Activated CD8-positive, alpha-beta memory T cell treated with anti-CD3 and anti-CD28 coated beads for 1 hour (primary cell): ENCODE results near the gene PTPRN.
A peak's percentile ranks its signal among the peaks of the same experiment; 100 is the strongest.
"Not testable (repeated sequence)": the region's sequence is repeated elsewhere in the genome, so short reads cannot be mapped to it uniquely, and the experiment has no call there.

ENCODE experiments used
- DNase-seq, 2 donors: peaks; one replicate each; pipeline ENCODE4 v3.0.0-alpha.2; 2020; ENCODE audit warnings: low read depth in 1 of 2; ENCODE audit errors: extremely low read depth in 1 of 2

The PTPRN gene

DNA sequence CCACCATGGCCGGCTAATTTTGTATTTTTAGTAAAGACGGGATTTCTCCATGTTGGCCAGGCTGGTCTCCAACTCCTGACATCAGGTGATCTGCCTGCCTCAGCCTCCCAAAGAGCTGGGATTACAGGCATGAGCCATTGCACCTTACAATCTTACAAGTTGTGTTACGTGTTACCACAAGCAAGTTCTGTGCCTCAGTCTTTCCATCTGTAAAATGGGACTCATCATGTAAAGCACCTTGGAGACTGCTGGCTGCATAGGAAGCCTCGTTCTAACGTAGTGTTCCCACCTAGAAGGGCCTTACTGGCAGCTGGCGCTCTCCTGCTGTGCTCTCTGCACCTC lies 20.0 kb downstream of the PTPRN start:
- no peak for DNase-seq

DNA sequence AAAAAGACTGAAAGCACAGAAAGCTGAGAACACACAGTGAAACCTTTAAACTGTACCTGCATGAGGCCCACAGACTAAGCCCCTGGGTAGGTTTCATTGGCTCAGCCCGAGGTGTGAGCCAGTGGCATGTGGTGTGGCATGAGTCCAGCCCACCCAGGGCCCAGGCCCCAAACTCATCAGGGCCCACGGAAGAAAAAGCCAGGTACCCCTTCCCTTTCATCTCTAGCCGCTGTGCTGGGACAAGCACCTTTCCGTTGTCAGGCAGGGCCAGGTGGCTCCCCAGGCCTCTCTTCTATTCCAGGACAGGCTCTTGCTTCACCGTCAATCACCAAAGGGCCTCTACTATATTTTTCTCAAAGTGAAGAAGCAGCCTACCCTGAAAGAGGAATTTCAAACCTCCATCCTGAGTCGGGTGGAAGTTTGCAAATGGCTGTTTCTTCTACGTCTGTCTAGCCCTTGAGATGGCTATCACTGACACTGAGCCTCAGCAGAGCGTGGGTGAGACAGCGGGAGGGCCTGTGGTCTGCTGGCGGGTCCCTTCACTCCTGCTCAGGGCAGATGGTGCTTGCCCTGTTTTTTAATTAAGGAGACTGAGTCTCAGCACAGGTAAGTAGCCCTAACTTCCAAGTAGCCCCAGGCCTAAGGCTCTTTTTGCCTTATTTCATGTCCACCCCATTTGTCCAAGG lies 21.5 kb downstream of the PTPRN start:
- no peak for DNase-seq

DNA sequence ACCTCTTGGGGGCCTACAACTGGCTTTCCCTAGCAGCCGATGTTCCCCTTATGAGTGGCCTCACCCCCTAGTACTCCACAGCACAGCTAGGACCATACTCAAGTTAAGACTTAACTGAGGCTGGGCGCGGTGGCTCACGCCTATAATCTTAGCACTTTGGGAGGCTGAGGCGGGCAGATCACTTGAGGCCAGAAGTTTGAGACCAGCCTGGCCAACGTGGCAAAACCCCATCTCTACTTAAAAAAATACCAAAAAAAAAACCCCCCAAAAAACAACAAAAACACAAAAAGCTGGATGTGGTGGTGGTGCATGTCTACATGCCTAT lies 22.1 kb downstream of the PTPRN start:
- DNase-seq = not testable (repeated sequence)

DNA sequence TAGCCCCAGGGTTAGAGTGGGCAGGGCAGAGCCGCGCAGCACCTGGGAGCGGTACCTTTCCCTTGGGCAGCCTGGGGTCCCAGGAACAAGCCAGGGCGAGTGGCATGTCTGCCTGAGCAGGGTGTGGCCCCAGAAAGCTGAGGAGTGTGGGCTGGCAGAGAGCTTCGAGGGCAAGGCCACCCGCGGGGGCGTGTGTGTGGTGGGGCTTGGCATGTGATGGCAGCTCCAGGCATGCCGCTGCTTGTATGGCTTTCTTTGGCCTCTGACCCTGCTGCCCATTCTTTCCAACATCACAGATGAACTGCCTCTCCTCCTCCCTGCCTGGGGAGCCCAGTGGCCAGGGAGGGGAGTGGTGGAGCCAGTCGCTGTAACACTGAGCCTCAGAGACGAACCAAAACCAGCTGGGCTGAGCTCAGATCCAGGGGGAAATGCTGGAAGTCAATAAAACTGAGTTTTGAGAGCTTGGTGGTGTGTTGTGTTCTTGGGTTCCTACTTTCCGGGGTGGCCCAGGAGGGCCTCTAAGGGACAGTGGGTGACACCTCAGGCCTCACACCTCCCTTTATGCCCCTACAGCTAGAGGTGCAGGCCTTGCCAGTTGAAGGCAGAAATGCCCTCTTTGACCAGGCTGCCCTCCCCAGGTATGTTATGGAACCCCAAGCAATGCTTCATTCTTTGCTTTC lies 22.6 kb downstream of the PTPRN start:
- no peak for DNase-seq

DNA sequence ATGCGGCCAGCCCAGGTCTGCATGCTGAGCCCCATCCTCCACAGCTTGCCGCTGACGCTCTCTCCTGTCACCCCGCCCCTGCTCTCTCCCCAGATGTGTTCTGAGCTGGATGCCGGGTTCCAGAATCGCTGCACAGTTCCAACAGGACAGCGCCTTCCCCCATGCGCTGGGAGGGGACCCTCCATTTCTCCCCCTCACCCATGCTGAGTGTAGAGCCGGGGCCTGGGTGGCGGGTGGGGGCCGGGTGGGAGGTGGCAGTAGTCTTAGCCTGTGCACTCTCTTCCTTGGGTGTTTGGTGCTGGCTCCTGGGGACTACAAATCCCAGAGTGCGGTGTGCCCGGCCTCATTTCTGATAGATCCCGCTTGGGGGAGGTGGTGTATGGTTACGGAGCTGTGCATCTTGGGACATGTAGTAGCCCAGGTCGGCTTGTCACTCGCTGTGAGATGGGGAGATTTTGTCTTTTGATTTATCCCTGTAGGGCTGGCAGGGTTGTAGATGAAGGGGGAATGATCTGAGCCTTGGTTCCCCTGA lies 23.2 kb downstream of the PTPRN start:
- no peak for DNase-seq

DNA sequence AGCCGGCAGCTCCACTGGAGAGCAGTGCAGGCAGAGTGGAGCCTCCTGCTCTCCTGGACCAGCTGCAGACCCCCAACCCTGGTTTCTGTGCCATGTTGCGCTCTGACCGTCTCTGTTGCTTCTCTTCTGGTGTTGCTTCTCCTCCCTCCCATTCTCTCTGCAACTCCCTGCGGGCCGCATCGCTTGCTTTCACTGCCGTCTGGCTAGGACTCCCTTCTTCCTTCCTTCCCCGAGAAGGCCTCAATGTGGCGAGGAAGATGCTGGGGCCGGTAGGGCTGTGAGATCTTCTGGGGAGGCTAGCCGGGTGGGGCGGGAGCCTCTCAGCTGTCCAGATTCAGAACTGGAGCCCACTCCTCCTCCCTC lies 23.8 kb downstream of the PTPRN start:
- no peak for DNase-seq

DNA sequence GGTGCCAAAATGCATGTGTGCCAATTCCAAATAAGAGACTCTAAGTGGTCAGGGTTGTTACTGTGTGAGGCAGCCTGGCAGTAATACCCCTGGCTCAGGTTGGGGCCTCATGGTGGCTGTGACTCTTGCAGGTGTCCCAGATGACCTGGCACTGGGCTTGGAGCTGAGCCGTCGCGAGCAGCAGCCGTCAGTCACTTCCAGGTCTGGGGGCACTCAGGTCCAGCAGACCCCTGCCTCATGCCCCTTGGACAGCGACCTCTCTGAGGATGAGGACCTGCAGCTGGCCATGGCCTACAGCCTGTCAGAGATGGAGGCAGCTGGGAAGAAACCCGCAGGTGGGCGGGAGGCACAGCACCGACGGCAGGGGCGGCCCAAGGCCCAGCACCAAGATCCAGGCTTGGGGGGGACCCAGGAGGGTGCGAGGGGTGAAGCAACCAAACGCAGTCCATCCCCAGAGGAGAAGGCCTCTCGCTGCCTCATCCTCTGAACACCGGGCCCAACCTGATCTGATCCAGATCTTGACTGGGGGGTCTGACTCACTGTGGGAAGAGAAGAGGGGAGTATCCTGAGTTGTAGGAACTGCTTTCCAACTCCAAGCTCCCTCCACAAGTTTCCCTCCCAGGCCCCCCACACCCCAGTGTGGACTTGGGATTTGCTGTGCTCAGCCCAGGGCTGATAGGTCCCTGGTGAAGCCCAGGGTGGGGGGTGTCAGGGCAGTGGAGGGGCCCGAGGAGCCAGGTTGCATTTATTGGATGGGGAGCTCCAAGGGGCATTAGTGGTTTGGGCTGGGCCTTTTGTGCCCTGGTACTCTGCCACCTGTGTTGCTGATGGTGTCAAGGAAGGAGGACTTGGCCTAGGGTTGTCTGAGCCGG lies 24.5 kb downstream of the PTPRN start:
- no peak for DNase-seq

DNA sequence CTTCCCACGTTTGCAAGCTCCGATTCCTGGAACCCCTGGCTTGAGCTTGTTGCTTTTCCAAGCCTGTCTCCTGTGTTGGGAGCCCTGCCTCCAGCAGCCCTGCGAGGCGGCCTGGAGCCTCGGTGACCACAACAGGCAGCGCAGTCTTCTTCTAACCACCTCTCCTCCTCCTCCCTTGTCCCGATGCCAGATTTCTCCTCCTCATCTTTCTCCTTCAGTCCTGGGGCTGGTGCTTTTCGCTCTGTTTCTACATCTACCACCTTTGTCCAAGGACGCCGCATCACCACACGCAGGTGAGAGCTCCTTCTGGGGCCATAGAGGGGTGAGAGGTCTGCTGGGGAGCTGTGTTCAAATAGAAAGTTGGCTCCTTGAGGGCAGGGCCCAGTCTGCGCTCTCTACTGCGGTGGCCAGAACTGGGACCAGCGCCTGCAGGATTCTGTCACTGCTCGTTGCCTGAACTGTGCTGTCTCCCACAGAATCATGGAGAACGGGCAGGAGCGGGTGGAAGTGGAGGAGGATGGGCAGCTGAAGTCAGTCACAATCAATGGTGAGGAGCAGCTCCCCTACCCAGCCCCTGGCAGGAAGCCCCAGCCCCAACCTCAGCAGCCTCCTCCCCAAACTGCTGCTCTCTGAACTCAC lies 26.1 kb downstream of the PTPRN start:
- DNase-seq = no peak

DNA sequence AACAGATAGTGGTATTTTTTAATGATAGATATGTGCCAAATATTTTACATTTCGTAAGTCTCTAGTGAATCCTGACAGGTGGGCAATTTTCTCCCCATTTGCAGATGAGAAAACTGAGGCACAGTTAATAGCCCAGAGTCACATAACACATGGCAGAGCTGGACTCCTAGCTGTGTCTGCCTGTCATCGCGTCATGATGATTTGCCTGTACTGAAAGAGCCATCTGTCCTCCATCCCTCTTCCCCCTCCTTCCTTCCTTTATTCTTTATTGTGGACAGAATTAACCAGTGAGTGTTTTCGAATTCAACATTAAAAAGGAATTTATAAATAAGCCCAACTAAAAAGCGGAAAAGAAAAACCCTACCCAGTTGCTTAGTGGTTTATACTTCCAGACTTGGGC lies 26.8 kb downstream of the PTPRN start:
- no peak for DNase-seq

DNA sequence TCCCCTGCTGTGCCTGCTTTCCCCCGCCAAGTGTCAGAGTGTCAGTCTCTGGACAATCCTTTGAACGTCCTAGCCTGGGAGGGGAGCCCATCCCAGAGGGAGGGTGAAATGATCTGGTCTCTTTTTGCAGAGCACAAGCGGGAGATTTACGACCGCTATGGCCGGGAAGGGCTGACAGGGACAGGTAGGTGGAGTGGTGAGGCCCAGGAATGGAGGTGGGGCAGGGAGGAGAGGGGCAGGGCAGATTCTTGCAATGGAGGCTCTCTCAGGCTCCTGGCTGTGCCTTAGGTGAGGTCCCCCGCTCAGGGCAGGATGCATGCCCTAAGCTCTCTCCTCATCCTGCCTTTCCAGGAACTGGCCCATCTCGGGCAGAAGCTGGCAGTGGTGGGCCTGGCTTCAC lies 27.6 kb downstream of the PTPRN start:
- no peak for DNase-seq

DNA sequence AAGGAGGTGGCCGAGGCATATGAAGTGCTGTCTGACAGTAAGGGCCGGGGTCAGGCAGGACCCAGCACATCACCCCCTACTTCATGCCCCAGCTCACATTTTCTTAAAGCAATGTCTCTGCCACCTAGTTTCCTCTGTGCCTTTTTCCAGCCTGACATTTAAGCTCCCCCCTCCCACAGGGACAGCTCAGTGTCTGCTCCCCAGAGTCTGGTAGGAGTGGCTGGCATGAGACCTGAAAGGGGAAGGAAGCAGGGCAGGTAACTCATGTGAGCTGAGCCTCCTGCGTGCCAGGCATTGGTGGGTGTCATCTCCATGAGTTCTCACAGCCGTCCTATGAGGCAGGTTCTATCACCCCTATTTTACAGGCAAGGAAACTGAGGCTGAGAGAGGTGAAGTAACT lies 28.6 kb downstream of the PTPRN start:
- no peak for DNase-seq

DNA sequence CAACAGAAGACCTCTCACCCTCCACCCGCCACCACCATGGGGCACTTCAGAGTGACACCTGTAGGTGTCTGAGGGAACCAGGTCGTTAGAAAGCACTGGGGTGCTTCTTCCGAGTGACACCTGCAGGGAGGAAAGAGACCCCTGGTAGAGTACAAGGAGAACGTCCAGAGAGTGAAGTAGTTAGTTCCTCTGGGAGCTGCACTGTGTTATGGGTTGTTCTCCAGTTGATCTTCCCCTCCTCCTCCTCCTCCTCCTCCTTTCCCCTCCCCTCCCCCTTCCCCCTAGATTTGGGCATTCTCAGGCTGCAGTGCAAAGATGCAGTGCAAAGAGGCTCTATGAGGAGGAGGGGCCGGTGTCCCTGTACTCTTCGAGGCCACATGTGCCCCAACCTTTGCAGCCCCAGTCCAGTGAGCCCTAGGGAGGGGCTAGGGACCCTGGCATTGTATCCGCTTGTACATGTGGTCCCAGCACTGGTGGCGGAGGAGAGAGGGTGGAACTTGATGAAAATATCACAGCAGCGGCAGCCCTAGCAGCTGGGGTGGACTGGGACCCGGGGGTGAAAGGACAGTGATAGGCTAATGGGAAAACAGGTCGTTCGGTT lies 29.2 kb downstream of the PTPRN start:
- DNase-seq = no peak

DNA sequence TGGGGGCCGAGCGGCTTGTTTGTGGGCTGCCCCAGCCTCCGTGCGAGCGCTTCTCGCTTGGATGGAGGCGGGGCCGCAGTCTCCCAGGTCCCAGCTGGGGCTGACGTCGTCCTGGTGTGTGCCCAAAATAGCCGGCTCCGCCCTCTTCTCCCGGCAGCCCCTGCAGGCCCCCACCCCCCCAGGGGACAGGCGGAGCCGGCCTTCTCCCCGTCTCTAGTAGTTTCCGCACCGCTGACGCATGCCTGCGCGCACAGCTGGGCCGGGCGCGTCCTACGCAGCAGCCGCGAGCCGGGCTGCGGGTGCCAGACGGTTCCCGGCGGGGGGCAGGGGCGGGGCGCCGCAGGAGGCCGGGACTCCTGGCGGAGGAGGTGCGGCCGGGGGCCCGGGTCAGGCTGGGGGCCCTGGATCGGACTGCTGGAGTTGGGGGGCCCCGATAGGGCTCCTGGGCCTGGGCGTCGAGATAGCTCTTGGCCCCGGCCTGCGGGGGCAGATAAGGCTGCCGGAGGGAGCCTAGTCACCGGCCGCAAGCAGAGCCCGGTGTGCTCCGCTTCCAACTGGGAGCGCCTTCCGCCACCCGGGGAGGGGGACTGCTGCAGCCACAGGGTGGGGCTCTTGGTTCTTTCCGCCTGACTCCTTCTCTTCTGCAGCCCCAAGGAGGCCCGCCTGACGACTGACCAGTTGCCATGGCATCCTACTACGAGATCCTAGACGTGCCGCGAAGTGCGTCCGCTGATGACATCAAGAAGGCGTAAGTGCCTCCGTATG lies 29.9 kb downstream of the PTPRN start, which contains the start of gene DNAJB2:
Gene DNAJB2 (plus strand): TSS at position 216 of the 765 bp plus-strand sequence. CDS start 468 bp downstream, at position 684.
- peak; percentile 98 for DNase-seq

DNA sequence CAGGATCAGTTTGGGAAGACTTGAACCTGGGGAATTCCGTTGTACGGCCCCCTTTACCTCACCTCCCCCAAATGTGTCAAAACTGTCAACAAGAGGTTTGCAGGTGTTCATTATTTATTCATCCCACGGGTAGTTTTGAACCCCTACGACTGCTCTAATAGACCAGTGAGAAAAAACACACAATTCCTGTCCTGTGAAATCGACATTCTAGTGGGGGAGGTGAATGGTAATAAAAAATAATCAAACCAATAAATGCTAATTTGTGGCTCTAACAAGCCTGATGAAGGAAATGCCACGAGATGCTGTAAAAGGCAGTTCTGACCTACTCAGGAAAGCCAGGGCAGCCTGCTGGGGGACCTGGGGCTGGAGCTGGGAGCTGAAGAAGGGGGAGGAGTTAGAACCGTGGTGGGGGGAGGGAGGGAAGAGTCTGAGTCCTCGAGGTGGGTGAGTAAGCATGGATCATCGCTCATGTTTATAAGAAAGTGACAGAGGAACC lies 30.5 kb downstream of the PTPRN start:
- DNase-seq = no peak

DNA sequence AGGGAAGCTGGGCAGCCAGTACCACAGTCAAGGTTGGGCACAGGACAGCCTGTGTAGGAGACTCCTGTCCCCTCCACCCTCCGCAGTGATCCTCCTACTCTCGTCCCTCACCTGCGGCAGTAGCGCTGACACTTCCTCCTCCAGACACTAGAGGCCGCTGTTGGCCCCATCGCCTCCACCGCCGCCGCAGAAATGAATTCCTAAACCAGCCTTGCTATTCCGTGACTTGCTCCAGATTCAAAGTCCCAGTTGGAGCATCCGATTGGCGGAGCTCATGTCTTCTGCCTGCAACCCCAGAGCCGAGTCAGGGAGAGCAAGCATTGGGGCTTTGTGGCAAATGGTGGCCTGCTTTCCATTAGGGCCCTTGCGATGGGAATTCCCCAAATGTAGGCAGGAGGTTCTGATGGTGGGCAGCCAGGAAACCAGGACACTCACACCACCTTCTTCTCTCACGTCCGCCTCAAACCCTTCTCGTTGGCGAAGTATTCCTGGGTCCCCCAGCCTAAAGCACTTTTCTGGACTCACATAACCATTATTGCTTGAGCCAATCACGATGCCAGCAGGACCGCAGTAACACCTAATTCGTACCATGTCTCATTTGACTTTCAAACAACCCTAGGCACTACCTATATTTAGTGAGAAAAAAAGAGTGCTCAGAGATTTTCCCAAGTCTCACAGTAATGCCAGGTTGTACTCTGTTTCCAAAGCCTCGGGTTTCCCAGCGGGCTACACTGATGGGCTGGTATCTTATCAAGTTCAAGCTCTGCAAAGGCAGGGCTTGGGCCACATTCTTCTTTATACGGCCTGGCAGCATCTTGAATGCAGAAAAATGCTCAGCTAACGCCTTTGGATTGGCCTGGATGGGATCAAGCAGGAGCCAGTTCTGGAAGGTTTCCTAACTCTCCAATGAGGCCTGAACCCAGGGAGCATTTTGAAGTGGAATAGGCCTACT lies 31.2 kb downstream of the PTPRN start:
- peak in 1 of 2 donors; percentile 62 for DNase-seq

DNA sequence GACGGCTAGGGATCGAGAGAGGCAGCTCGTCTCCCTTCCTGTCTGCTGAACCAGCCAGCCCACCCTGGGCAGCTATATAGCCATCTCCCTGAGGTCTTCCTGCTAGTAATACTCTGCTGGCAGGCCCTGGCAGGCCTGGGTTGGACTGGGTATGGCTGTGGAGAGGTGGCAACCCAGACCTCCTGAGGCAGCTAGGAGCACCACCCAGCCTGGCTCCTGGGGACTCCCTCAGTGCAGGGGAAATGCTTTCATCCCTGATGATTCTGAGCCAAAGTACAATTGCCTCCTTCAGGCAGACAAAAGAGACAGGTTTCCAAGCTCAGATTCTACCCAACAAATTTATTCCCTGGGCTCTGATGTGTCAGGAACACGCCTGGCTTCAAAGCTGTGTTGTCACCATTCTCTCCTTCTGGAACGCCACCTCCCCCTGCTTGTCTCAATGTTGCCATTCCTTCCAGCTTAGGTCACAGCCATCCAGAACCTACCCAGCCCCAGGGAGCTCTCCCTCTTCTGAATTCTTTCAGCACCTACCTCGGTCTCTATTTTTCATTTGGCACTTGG lies 34.8 kb downstream of the PTPRN start:
- no peak for DNase-seq

DNA sequence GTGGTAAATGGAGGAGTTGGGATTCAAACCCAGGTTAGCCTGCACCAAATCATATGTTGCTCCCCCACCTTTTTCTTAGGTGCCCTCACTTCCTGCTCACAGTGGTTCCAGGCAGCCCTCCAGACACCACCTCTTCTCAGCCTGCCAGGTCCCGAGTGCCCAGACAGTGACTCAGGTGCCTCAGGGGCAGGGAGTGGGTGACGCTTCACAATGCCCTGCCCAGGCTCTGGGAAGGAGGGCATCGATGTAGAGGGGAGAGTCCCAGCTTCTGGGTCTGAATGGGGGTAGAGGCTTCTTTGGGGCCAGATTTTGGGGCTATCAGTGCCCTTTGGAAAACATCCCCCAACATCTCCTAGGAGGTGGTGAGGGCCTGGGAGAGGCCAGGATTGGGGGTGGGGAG lies 35.3 kb downstream of the PTPRN start:
- no peak for DNase-seq

DNA sequence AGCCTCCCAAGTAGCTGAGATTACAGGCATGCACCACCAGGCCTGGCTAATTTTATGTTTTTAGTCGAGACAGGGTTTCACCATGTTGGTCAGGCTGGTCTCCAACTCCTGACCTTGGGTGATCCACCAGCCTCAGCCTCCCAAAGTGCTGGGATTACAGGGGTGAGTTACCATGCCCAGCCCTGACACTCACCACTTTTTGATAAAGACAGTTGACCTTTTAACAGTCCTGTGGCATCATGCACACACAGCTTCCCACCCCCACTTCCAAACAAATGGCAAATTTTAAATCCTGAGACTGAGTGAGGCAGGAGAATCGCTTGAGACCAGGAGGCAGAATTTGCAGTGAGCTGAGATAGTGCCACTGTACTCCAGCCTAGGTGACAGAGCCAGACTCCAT lies 36.2 kb downstream of the PTPRN start:
- DNase-seq = no peak

DNA sequence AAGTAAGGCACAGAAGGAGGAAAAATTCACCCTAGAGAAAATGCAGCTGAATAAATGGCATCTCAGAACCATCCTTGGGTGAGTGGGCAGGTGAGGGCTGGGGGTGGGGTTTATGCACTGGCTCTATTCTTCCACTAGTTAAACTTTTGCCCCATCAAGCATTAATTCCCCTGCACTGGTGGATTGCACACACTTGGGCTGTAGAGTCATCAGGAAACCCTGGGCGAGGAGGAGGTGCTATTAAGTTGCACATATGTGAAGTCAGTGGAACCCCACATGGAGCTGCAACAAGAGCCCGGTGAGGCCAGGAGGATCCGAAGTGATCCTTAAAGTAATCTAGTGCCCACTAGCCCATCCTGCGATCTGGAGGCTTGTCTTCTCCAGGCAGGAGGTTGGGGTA lies 36.8 kb downstream of the PTPRN start:
- no peak for DNase-seq
